GM18511 (cell line): ENCODE results near the gene CACNA1G.

Experiments
- ATAC-seq: cut with Tn5 transposase; IDR thresholded peaks from one replicate; pipeline ENCODE4 v1.9.1; 2021; ENCODE audit warnings: mild to moderate bottlenecking, moderate library complexity; ENCODE audit not compliant: unreplicated experiment

Gene CACNA1G

DNA sequence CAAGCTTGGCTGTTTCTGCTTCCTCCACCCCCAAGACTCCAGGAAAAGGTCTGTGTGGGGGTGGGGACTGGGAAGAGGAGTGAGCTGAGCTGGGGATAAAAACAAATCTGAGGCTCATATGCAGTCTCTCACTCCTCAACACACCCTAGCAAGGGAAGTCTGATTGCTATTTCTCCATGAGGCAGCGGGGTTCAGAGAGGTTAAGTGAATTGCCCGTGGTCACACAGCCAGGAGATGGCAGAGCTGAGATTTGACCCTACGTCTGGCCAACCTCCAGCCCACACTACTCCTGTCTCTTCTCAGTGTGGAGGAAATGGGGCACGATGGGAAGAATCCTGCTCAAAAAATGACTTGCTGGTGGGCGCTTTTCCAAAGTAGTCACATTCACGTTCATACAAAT lies 69.4 kb downstream of the CACNA1G start:
- no peak for ATAC-seq

DNA sequence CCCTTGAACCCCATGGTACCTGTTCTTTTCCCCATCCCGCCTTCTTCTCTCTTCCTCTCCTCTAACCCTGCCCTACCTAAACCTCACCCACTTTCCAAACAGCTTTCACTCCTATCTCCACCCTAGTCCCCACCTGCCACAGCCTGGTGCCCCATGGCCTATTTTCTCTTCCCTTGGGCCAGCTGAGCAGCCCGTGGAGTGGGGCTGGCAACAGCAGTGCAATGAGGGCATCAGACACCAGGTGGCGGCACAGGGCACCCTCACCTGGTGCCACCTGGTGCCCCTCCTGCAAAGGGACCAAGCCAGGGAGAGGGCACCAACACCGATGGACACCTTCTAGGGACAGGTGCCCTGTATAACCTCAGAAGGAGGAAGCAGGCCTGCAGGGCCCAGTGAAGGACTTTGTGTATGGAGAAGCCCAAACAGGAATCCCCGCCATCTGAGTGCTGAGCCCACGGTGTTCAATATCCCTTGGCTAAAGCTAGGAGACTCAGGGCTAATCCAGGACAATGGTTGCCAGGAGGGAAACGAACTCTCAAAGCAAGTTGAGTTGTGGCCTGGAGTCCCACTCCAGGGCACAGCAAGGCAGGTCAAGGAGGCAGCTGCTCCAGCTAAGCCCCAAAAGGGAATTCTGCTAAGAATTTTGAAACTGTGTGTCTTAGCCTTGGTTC lies 70.1 kb downstream of the CACNA1G start:
- no peak for ATAC-seq

DNA sequence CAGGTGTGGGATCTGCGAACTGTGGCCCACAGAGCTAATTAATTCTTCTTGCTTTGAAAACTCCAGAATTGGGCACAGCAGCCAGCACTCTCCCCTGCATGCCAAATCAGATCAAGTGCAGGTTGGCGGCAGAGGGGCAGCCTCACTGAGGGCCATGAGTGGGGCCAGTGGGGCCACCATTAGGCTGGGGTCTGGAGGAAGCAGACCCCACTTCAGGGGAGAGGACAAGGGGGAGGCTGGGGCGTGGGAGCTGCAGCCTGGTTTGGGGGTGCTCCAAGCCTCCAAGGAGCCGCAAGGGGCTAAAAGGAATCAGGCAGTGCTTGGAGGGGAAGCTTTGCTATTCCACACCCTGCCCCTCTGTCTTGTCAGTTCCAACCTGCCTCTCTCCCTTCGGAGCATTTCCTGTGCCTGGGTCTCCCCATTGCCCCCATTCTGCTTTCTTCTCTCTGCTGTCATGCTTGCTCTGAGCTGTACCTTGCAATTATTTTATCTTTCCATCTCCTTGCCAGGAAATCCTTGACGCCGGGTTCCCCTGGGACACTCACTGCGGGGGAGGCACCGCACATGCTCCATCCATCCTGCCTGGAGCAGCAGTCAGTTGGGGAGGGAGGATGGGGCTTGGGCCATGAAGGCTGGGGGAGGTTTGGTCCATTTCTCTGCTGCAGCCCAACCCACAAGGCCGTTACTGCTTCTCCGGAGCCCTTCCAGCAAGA lies 70.8 kb downstream of the CACNA1G start:
- no peak for ATAC-seq

DNA sequence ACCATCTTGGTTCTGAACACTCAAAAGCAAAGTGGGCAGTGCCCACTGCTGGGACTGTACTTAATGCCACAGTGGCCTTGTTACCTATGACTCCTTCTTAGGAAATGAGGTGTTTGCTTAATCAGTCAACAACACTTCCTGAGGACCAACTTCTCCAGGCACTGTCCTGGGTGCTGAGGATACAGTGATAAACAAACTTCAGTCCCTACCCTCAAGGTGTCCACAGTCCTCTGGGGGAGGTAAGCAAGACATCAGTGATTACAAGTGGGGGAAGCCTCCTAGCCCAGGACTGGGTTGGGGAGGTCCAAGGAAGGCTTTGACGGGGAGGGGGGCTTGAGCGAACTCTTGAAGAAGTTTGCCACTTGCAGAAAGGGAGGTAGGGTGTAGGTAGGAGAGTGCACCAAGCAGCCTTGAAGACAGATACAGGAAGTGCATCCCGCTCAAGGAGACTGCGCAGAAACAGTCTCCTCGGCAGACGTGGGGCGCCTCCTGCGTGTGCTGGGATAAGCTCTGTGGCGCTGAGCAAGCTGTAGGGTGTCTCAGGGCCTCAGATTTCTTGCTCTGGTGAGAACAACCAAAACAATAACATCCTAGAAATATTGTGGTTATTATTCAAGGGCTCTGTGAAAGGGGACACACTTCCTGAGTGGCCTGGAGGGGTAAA lies 71.5 kb downstream of the CACNA1G start:
- no peak for ATAC-seq

DNA sequence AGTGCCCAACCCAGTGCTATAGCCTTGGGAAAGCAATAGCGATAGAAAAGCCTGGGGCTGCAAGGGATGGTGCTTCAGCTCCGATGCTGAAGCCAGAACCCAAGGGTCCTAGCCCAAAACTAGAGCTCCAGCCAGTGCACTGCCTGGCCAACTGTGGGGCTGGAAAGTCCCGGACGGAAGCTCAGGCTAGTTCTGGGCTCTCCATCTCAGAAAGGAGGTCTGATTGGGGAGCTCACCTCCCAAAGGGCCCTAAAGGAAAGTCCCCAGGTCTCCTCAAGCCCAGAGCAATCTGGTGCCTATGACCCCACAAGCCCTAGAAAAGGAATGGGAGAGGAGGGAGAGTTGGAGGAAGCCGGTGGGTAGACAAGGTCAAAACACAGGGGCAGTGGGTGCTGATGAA lies 72.1 kb downstream of the CACNA1G start:
- ATAC-seq: no peak

DNA sequence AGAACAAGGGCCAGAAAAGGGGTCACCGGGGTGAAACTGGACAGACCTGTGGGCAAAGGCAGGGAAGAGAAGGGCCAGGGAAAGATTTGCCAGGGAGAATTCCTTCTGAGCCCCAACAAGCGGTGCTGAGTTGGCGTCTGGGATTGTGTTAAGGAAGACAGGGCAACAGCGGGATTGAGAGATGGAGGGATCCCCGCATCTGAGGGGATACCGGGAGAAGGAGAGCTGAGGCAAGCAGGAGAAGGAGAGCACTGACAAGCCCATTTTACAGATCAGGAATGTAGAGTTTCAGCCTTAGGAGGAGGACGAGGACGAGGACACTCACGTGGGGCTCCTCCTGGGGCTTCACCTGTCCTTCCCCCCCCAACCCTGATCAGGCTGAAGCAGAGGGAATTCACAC lies 73.2 kb downstream of the CACNA1G start:
- no peak for ATAC-seq

DNA sequence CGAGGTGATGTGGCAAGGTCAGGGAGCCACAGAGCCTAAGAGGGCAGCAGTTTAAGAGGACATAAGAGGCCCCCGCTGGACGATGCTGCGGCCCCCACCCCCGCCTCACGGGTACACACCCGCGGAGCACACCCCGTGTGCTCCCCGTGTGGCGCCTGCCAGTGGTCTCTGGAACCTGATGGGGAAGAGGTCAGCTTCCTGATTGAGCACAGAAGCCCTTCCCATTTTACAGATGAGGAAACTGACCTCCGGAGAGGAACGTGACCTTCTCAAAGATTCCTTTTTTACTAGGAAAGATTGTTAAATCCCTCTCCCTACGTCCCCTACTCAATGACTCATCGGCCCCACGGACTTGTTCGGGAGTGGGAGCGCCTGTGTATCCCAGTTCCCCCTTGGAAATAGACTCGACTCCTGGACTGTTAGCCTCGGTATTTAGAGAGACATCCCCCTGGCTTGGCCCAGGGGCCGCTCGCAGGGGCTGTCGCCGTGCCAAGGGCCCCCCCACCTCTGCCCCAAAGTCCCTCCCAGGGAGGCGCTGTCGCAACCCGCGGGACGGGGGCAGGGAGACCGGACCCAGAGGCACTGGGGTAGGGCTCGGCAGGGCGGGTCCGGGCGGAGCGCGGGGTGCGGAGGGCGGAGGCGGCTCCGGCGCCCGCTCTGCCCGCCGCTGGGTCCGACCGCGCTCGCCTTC lies 73.9 kb downstream of the CACNA1G start, which contains the start of gene ABCC3:
ABCC3 (plus strand) TSS at position 658 of the 691 bp plus-strand sequence. CDS start 56 bp downstream, outside the sequence.
- ATAC-seq: no peak

DNA sequence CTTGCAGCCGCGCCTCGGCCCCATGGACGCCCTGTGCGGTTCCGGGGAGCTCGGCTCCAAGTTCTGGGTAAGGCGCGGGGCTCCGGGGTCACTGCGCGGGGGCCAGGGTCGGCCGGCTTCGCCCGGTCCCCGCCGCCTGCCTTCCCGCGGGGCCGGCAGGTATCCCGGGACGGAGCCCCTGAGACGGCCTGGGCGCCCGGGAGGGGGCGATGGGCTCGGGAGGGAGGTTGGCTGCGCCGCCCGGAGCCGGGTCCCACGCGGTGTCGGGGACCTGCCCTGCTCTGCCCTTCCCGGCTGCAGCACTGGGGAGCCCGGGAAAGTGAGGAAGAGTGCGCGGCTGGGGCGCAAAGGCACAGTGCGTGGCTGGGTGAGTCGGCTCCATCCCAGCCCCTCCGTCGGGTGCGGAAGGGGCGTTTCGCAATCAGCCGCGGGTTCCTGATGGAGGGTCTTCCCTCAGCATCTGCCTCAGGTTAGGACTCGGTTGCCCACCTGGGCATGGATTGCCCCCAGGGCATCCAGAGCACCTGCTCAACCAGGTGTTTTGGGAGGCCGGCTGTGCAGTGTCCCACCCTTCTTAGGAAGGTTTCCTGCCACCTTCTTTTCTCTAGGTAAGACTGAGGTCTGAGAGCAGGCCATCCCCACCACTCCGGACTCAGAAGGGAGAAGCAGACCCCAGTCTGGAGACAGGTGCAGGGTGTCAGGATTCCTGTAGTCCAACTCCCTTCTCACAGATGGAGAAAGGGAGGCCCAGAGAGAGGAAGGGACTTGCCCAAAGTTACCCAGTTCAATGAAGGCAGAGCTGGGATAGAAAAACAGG lies 74.6 kb downstream of the CACNA1G start:
- ATAC-seq: no peak

DNA sequence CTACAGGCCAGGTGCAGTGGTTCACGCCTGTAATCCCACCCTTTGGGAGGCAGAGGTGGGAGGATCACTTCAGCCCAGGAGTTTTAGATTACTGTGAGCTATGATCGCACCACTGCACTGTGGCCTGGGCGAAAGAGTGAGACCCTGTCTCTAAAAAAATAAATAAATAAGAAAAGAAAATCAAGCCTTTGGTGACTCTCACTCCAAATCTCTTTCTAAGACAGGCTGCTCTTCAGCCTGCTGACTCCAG lies 75.1 kb downstream of the CACNA1G start:
- ATAC-seq: no peak

DNA sequence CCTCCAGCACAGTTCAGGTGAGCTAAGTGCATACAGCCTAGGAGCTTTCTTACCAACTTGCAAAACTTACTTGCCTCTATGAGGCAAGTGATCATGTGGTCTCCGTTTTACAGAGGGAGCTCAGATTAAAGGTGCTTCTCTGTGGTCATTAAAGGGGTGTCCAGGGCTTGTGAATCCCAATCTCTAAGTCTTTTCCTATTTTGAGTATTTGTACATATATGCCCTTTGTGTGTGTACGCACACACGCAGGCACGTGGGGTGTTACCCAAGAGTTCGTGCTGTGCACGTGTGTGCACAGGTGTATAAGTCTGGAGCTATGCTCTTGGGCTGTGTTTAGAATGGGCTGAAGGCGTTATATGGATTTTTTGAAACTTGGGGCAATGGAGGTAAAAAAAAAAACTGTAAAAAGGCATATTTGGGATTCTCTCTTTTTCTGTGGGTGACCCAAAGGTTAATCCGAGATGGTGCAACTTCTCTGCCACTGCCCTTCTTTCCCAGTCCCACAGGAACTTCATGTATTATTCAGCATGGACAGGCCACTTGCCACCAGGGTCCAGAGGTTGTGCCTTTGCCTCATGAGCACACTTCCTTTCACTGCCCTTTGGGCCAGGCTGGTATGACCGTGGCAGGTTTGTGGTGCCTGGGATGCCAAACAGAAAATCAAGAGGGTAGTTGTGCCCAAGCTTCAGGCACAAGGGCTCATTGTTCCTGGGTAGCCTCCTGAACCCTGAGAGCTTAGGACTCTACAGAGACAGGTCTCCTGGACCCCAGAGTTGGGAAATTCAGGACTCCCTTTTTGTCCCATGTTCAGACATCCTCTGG lies 75.7 kb downstream of the CACNA1G start:
- no peak for ATAC-seq

DNA sequence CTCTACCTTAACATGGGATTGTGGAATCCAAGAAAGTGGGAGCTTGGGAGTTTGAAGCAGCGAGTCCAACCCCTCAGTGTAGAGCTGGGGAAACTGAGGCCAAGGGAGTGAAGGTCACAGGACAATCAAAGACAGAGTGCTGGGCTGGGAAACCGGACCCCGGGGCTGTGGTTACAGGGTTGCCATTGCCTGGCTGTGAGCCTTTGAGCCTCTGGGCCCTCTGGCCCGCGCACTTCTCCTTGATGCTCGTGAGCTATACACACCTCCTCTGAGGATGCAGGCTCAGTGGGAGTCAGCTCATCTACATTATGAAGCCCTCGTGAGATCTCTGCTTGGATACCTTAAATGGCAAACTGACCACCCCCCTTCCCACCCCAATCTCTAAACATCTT lies 76.3 kb downstream of the CACNA1G start:
- no peak for ATAC-seq

DNA sequence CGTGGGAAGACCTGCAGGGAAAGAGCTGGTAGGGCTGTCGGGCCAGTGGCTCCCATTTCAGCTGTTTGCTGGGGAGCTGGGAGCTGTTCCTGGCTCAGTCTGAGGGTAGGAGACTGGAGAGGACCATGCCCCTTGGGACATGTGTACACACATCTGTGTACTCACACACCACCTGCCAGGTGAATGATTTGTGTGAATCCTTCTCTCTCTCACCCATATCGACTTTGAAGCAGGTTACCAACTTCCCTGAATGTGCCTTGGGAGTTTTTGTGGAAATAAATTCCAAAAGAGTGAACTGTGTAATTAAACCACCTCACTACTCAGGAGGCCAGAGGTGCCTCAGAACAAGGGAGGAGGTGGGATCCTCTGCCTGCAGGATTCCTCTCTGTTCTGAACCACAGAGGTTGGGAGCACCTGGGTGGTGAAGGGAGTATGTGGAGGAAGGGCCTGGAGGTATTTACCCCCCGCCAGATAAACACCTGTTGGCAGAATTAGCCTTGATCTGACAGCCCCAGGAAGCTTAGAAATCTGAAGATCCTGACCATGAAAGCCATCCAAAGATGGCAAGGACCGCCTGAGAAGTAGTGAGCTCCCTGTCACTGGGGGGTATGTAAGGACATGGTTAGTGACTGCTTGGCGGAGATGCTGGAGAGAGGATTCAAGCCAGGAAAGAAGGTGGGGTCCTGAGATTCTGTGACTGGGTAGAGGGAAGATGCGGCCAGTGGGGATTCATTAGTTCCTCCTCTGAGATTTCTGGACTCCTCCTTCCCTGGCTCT lies 77.5 kb downstream of the CACNA1G start:
- ATAC-seq: no peak

DNA sequence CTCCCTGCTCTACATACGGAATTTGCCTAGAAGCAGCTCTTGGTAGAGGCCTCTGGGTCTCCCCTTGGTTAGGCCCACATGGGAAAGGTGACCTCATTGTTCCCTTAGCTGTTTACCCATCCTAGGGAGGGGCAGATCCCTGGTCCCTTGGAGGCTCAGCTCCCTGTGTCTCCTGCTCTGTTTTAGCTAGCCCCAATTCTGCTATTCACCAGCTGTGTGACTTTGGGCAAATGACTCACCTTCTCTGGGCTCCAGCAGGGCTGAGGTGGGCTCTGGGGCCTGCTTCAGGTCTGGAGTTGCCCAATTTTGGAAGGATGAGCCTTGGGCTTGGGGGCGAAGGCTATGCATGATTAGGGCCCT lies 78.1 kb downstream of the CACNA1G start:
- ATAC-seq: no peak

DNA sequence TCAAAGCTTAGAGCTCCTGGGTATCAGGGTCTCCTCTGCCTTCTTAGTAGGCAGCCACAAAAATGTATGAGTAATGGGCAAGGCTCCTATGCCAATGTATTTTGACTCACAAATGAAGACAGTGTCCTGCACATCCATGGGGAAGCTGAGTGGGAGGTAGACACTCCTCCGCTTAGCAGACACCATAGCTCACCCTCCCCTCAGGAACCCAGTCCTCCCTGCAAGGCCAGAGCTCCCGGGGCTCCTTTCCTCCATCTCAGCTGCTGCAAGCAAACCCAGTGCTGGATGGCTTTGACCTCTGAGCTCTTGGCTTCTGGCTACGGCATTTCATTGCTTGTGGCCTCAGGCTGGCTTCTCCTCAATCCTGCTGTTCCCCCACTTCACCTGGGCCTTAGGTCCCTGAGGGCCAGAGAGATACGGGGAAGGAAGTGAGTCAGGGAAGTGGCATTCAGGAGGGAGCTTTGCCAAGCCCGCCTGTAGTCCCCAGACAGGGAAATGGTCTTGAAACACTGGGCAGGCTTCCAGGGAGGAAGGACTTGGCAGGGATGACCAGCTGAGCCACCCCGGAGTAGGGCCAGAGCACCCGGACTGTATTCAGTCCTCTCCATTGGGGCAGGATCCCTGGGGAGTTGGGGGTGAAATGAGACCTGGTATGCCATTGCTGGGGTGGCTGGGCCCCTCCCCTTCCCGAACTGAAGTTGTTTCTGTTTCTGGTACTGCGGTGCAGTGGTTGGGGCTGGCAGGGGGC lies 78.6 kb downstream of the CACNA1G start:
- no peak for ATAC-seq

DNA sequence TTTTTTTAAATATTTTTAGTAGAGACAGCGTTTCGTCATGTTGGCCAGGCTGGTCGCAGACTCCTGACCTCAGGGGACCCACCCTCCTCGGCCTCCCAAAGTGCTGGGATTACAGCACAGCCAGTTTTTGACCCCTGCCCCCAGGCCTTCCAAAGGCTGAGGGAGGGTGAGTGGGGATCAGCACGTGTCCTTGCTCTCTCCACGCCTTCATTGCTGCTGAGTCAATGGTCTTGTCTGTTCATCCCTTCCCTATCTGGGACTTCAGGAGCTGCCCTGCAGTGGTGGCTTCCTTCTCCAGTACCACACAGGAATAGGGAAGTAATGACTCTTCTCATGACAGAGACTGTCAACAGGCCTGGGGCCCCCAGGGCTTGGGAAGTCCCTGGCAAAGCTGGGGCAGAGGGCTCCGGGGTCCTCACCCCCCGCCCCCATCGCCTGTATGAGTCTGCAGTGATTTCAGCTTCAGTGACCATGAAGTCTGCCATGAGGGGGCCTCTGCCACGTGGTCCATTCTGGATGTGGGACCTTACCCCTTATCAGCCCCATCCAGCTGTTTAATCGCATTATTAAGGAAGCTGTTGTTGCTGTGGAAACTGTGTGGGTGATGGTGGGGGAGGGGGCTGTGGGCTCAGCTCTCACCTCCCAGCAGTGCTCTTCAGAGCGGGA lies 80.3 kb downstream of the CACNA1G start:
- ATAC-seq: no peak

DNA sequence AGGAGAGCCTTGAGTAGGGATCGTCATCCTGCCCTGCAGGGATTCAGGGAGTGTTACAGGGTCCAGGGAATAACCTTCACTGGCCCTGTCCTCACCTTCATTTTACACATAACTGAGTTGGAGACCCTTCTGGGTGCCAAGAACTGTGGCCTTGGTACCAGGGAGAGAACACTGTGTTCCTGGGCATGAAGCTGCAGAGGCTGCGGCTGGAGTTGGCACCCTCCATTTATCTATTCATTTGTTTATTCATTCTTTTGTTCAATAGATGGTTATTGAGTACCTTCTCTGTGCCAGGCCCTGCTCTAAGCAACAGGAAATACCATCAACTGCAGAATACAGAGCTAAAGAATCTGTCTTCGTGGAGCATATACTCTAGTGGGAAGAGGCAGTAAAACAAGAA lies 80.8 kb downstream of the CACNA1G start:
- no peak for ATAC-seq

DNA sequence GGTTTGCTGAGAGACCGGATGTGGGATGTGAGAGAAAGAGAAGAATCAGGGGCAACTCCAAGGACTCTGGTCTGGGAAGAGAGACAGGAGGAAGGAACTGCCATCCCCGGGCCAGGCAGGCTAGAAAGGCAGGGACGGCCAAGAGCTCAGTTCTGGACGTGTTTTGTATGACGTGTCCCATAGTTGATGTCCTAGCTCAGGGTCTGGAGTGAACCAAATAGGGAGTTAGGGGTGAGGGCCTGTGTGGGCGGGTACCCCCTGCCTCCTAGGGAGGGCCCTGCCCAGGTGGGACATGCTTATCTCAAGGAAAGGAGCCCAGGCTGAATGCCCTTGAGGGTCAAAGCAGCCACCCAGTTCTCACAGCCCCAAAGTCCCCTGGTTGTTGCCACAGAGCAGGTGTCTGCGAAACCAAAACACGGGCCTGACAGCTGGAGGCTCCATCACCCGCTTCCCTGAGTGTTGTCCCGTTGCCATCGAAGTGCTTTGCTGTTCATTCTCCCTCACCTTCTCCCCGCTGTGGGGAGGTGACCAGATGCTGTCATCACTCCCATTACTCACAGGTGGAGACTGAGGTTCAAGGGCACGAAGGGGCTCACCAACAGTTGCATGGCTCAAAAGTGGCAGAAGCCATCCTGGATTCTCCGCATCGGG lies 81.7 kb downstream of the CACNA1G start:
- ATAC-seq: no peak
